Heart right ventricle (tissue), 16 donors: Measurements from ENCODE around the gene XYLT2. TPM values are rescaled to one million over a fixed set of nuclear protein-coding genes. Genes with fewer than 3 reads are reported as not detected.

Experiments used
- ATAC-seq, 8 donors: fragments of 200-7000 bp; cut with Tn5 transposase; one replicate each; pipeline ENCODE4 v1.9.1; 2020; ENCODE audit warnings: mild to moderate bottlenecking in 8 of 8, moderate library complexity in 8 of 8, moderate number of reproducible peaks in 1 of 8
- DNase-seq, 2 donors: peaks; one replicate each; pipeline ENCODE4 v3.0.0-alpha.2; 2020
- H3K27ac ChIP-seq, 10 donors: fragments of 200-600 bp; sonication (generic) in 2 of 10; one replicate each; pipeline versions ENCODE4 v1.5.0 to v1.8.0; 2020 to 2022; ENCODE audit warnings: mild to moderate bottlenecking in 3 of 10
- H3K27me3 ChIP-seq, 7 donors: fragments of 200-600 bp; one replicate each; pipeline ENCODE4 v1.8.0; 2021 to 2022; ENCODE audit warnings: mild to moderate bottlenecking in 2 of 7
- H3K36me3 ChIP-seq, 9 donors: fragments of 200-600 bp; sonication (generic) in 1 of 9; one replicate each; pipeline versions ENCODE4 v1.5.0 to v1.8.0; 2020 to 2022; ENCODE audit warnings: mild to moderate bottlenecking in 2 of 9
- H3K4me1 ChIP-seq, 9 donors: fragments of 200-600 bp; sonication (generic) in 1 of 9; one replicate each; pipeline versions ENCODE4 v1.5.0 to v1.8.0; 2020 to 2022; ENCODE audit warnings: mild to moderate bottlenecking in 4 of 9
- H3K4me3 ChIP-seq, 10 donors: fragments of 200-600 bp; sonication (generic) in 2 of 10; one replicate each; pipeline versions ENCODE4 v1.5.0 to v1.8.0; 2020 to 2022; ENCODE audit warnings: mild to moderate bottlenecking in 7 of 10, moderate library complexity in 2 of 10
- H3K9me3 ChIP-seq, 11 donors: fragments of 200-600 bp in 10 of 11; sonication (generic) in 2 of 11; one replicate each; pipeline versions ENCODE4 v1.5.0 to v1.8.0; 2013 to 2022; ENCODE audit warnings: mild to moderate bottlenecking in 2 of 11, control low read depth in 1 of 11, moderate library complexity in 1 of 11
- CTCF ChIP-seq, 9 donors: fragments of 200-600 bp; sonication (generic) in 2 of 9; IDR thresholded peaks; one replicate each; pipeline versions ENCODE4 v1.5.0 to v1.8.0; 2021 to 2022; ENCODE audit warnings: antibody characterized with exemption in 9 of 9, mild to moderate bottlenecking in 5 of 9, moderate library complexity in 1 of 9
- WGBS, 2 donors: extraction: QIAGEN DNeasy Blood & Tissue Kit; methylation state at CpG; one replicate each; pipeline ENCODE4 v1.1.7; 2013; ENCODE audit warnings: inconsistent platforms in 1 of 2; 5-methylcytosine and 5-hydroxymethylcytosine counted together
- intact Hi-C, 10 donors: fragments of 100-400 bp; cut with DNase I; formaldehyde crosslinking; loops; one replicate each; pipeline versions ENCODE4 v1.11.1 to v1.14.2; 2022
- polyA plus RNA-seq, 2 donors: library from polyadenylated mRNA; stranded (reverse); fragments of 200-250 nt; gene quantifications; one replicate each; pipeline ENCODE4 v1.2.3, GENCODE V29; 2013
- total RNA-seq, 10 donors: library from RNA; stranded (reverse); fragmentation: NEBNext Ultra II Directional in 3 of 10; extraction: Animal tissue kit (Norgen Biotek cat#: 25700) in 3 of 10; gene quantifications; one replicate each; pipeline versions ENCODE4 v1.2.1 to v1.2.4, GENCODE V29; 2021 to 2023
- donor health status: Arrhythmogenic right ventricular cardiomyopathy.
- donor health status: ischemic (EF 13 %, LVEDD 7.1; RV severe dilation, severe dysfunction).
- donor health status: healthy with polysubstance abuse.
- donor health status: DM: no; HTN: yes; CAD: no.
- donor health status: DM: no; HTN: no; CAD: no.
- donor health status: ischemic (EF 25% LVEDD 6.9; RV normal size, moderate dysfunction).
- donor health status: ischemic (EF 25% LVEDD 5.7; RV mildly dilated, moderate dysfunction).
- donor health status: healthy.
- donor health status: DM: yes; HTN: yes; CAD: no.
- donor health status: Ischemic cardiomyopathy.
- donor health status: ischemic (EF 35%, LVEDD 5.7; RV mildly dilated, moderate dysfunction).
- donor health status: nonischemic (EF 11% LVEDD 7.7; RV severe dilation, severe dysfunction).
- donor health status: DM: yes; HTN: yes; CAD: no.
- donor health status: PGD.
- donor health status: ischemic (EF 29% LVEDD 5.4; RV normal size, mild dysfunction).
- donor health status: nonischemic (EF 23%, LVEDD 6.1; RV moderate dilation, normal function).

XYLT2 gene
- total and polyA plus RNA-seq, 12 donors = 8.1 to 17.1 (median 11.9) TPM

GRCh38 chr17:50349243-50349600 lies 3.3 kb downstream of the XYLT2 start:
- Histone ChIP-seq H3K4me3 (no peak overlapping the region), H3K27ac (no peak overlapping the region), H3K9me3 (no peaks in the 10 kb centered on the region), H3K27me3 (no peaks in the 10 kb centered on the region), H3K36me3 (peaks cover 0 to 19% (median 3%) of the 10 kb centered on the region in 9 donors), H3K4me1 (peaks cover 6 to 46% (median 33%) of the 10 kb centered on the region in 9 donors)
- intact Hi-C loops = no loop called here
- ATAC-seq (no peak), DNase-seq (no peak)
- 92 to 97% methylated on average over 5 of the region's 5 CpGs for WGBS, 2 donors
- TF ChIP-seq CTCF (IDR thresholded peaks at IDR 0.05) = no peak

- Histone ChIP-seq H3K36me3 (peaks cover 0 to 34% (median 16%) of the 10 kb centered on the region in 9 donors), H3K4me1 (peaks cover 6 to 38% (median 24%) of the 10 kb centered on the region in 9 donors), H3K27ac (no peak overlapping the region), H3K27me3 (no peaks in the 10 kb centered on the region), H3K9me3 (no peaks in the 10 kb centered on the region), H3K4me3 (no peak overlapping the region)
- intact Hi-C loops = loop anchor here in 1 of 10 donors (10.0 kb wide), 1 partner anchor 64 kb away; no protein-coding TSS in a partner anchor
- ATAC-seq (no peak), DNase-seq (no peak)
- TF ChIP-seq CTCF (IDR thresholded peaks at IDR 0.05) = no peak
- WGBS, 2 donors = 93 to 95% methylated on average over 2 of the region's 2 CpGs
These were observed 4.8 kb downstream of the XYLT2 start for GRCh38 chr17:50350733-50351132.

- H3K36me3 ChIP-seq = peaks cover 0 to 49% (median 30%) of the 10 kb centered on the region in 9 donors
- H3K27ac ChIP-seq = no peak overlapping the region
- intact Hi-C loops = loop anchor here in 1 of 10 donors (10.0 kb wide), 1 partner anchor 63 kb away; no protein-coding TSS in a partner anchor
- H3K4me1 ChIP-seq = peaks cover 4 to 33% (median 19%) of the 10 kb centered on the region in 9 donors
- peak in 5 of 8 donors; percentile 2 to 27 (median 10) for ATAC-seq
- DNase-seq = peak in 1 of 2 donors; percentile 39
- no peaks in the 10 kb centered on the region for H3K9me3 ChIP-seq
- H3K27me3 ChIP-seq = no peaks in the 10 kb centered on the region
- WGBS, 2 donors = 60 to 67% methylated on average over 6 of the region's 6 CpGs
- no peak overlapping the region for H3K4me3 ChIP-seq
- TF ChIP-seq CTCF (IDR thresholded peaks at IDR 0.05) = no peak
These were observed 6.3 kb downstream of the XYLT2 start for GRCh38 chr17:50352072-50352692.

- TF ChIP-seq CTCF (IDR thresholded peaks at IDR 0.05) = no peak
- intact Hi-C loops = loop anchor here in 1 of 10 donors (10.0 kb wide), 1 partner anchor 62 kb away; no protein-coding TSS in a partner anchor
- Histone ChIP-seq H3K4me3 (no peak overlapping the region), H3K27ac (no peak overlapping the region), H3K36me3 (peaks cover 0 to 56% (median 30%) of the 10 kb centered on the region in 9 donors), H3K4me1 (peaks cover under 1 to 25% (median 12%) of the 10 kb centered on the region in 9 donors), H3K27me3 (no peaks in the 10 kb centered on the region), H3K9me3 (no peaks in the 10 kb centered on the region)
- ATAC-seq (no peak), DNase-seq (no peak)
- 93% methylated on average over 21 of the region's 21 CpGs for WGBS, 2 donors
These were observed 7.0 kb downstream of the XYLT2 start for GRCh38 chr17:50352693-50353599.
